ENCODE results near the gene KRTAP5-6. TPM values are rescaled to one million over a fixed set of nuclear protein-coding genes. Genes with fewer than 3 reads are reported as not detected.

The KRTAP5-6 gene
- total and polyA plus RNA-seq, 8 donors: not detected

DNA sequence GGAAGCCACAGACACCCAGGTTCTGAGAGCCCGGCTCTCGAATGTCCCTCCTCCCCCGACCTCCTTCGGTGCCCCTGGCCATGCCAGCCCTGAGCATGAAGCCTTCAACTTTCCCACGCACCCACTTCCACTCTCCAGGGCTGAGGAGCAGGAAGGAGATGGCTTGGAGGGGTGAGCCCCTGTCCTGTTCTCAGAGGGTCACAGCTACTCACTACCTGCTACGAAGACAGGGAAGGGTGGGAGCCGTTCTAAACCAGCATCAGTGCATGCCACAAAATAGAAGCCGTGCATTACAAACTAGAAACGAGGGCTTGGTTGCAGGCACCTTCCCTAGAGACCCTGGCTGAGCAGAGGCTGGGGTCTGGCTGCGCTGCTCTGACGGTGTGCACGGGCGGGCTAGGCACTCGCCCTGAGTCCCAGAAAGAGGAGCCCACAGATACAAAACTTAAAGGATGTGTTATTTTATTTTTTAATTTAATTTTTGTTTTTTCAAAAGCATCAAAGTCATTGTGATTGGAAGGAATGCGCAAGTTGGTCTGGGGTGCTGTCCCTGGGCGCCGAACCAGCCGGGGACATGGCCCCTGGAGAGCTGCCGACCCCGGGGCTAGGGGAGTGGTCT, 4.2 kb upstream of the KRTAP5-6 start:
- H3K9me3 ChIP-seq: no peaks in the 10 kb centered on the region
- intact Hi-C loops (cut with DNase I; ENCODE audit: low total_unique reads): loop anchor here (2.0 kb wide), 1 partner anchor 140 kb away; no protein-coding TSS in a partner anchor
- no peak overlapping the region for H3K27ac ChIP-seq
- 46 to 53% (median 48%) methylated on average over 17 to 20 of the region's 20 CpGs for WGBS, 5 donors
- H3K4me1 ChIP-seq: peaks cover 13 to 18% (median 15%) of the 10 kb centered on the region in 4 donors
- H3K4me3 ChIP-seq: peak overlapping the region in 1 of 4 donors; percentile 44
- no peaks in the 10 kb centered on the region for H3K36me3 ChIP-seq
- DNase-seq: no peak
- no peak for TF ChIP-seq POLR2AphosphoS5 (IDR thresholded peaks at IDR 0.05)
- TF ChIP-seq POLR2A (IDR thresholded peaks at IDR 0.05): no peak
- TF ChIP-seq, protein P1, sequence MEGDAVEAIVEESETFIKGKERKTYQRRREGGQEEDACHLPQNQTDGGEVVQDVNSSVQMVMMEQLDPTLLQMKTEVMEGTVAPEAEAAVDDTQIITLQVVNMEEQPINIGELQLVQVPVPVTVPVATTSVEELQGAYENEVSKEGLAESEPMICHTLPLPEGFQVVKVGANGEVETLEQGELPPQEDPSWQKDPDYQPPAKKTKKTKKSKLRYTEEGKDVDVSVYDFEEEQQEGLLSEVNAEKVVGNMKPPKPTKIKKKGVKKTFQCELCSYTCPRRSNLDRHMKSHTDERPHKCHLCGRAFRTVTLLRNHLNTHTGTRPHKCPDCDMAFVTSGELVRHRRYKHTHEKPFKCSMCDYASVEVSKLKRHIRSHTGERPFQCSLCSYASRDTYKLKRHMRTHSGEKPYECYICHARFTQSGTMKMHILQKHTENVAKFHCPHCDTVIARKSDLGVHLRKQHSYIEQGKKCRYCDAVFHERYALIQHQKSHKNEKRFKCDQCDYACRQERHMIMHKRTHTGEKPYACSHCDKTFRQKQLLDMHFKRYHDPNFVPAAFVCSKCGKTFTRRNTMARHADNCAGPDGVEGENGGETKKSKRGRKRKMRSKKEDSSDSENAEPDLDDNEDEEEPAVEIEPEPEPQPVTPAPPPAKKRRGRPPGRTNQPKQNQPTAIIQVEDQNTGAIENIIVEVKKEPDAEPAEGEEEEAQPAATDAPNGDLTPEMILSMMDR (IDR thresholded peaks at IDR 0.05): no peak
- no peak for TF ChIP-seq EP300 (IDR thresholded peaks at IDR 0.05)
- H3K27me3 ChIP-seq: peaks cover 0 to 44% (median 5%) of the 10 kb centered on the region in 3 donors

DNA sequence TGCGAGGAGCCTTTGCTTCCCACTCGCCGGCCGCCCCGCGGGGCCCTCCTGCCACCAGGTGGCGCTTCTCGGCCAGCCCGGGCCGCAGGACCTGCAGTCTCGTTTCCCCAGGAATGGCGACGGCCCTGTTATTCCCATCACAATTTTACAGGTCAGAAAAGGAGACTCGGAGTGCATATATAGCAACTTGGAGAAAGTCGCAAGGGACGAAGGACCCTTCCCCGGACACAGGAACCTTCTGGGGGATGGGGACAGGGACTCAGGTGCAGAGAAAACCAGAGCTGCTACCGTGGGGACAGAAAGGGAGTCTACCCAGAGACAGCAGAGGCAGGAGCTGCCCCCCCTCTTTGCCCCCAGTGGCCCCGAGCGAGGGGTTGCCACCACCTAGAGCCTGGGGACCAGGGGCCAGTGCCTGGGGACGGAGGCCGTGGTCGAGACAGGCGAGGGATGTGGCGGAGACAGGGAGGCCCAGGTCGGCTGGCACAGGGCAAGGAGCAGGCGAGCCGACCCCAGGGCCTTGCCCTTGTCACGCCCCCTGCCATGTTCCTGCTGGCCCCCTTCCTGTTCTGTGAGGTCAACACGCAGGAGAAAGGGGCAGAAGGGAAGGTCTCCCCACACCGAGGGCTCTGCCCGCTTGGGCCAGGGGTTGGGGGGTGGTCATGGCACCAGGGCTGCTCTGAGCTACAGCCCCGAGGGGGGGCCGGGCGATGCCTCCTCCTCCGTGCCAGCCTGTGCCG, 3.5 kb upstream of the KRTAP5-6 start:
- peaks cover 13 to 18% (median 15%) of the 10 kb centered on the region in 4 donors for H3K4me1 ChIP-seq
- intact Hi-C loops (cut with DNase I; ENCODE audit: low total_unique reads): loop anchor here (2.0 kb wide), 1 partner anchor 139 kb away; no protein-coding TSS in a partner anchor
- peak overlapping the region in 3 of 5 donors; percentile 30 to 66 (median 65) for H3K27ac ChIP-seq
- no peaks in the 10 kb centered on the region for H3K36me3 ChIP-seq
- peak overlapping the region; percentile 21 to 53 (median 34) for H3K4me3 ChIP-seq
- 14 to 22% (median 15%) methylated on average over 26 to 37 of the region's 37 CpGs for WGBS, 5 donors
- no peak for TF ChIP-seq POLR2A (IDR thresholded peaks at IDR 0.05)
- TF ChIP-seq POLR2AphosphoS5 (IDR thresholded peaks at IDR 0.05): no peak
- no peak for TF ChIP-seq EP300 (IDR thresholded peaks at IDR 0.05)
- TF ChIP-seq, protein P1 (IDR thresholded peaks at IDR 0.05): peak in 5 of 7 experiments; percentile 63 to 91 (median 90)
- peak; percentile 84 to 93 for DNase-seq
- peaks cover 0 to 41% (median 5%) of the 10 kb centered on the region in 3 donors for H3K27me3 ChIP-seq
- no peaks in the 10 kb centered on the region for H3K9me3 ChIP-seq

GRCh38 chr11:1694064-1694845, 2.7 kb upstream of the KRTAP5-6 start:
- intact Hi-C loops (cut with DNase I; ENCODE audit: low total_unique reads): no loop called here
- 46 to 64% (median 48%) methylated on average over 34 to 45 of the region's 45 CpGs for WGBS, 5 donors
- peak overlapping the region in 3 of 5 donors; percentile 30 to 66 (median 65) for H3K27ac ChIP-seq

More at GRCh38 chr11:1694064-1694845, 2.7 kb upstream of the KRTAP5-6 start:
- peak overlapping the region; percentile 21 to 53 (median 34) for H3K4me3 ChIP-seq
- peaks cover 0 to 38% (median 5%) of the 10 kb centered on the region in 3 donors for H3K27me3 ChIP-seq
- TF ChIP-seq EP300 (IDR thresholded peaks at IDR 0.05) (no peak), POLR2AphosphoS5 (IDR thresholded peaks at IDR 0.05) (peak in 1 of 3 donors; percentile 46)
- TF ChIP-seq, protein P1 (IDR thresholded peaks at IDR 0.05): peak in 6 of 7 experiments; percentile 12 to 88 (median 86)
- DNase-seq: peak; percentile 90 to 95
- no peaks in the 10 kb centered on the region for H3K36me3 ChIP-seq
- H3K9me3 ChIP-seq: no peaks in the 10 kb centered on the region
- H3K4me1 ChIP-seq: peaks cover 13 to 18% (median 15%) of the 10 kb centered on the region in 4 donors

All from stomach (tissue), 9 donors.